Body of pancreas (tissue), 4 donors: ENCODE results near the gene RNF146.

Experiments
- CTCF ChIP-seq, 7 experiments: fragments of 450-650 bp in 4 of 7; fragments of 200-600 bp in 3 of 7; sonication (generic) in 3 of 7; IDR thresholded peaks; one replicate each; pipeline ENCODE4 v1.5.1; 2016 to 2019; ENCODE audit warnings: antibody characterized with exemption in 7 of 7
- POLR2A ChIP-seq, 3 donors: fragments of 450-650 bp; IDR thresholded peaks; one replicate each; pipeline ENCODE4 v1.6.1; 2016; ENCODE audit warnings: antibody characterized with exemption in 3 of 3, mild to moderate bottlenecking in 2 of 3

- TF ChIP-seq CTCF (IDR thresholded peaks at IDR 0.05): no peak
- no peak for TF ChIP-seq POLR2A (IDR thresholded peaks at IDR 0.05)
Observed at GRCh38 chr6:127263481-127263880, 3.2 kb upstream of the RNF146 start.
